Keratinocyte (primary cell): ENCODE results near the gene ERFL. TPM values are rescaled to one million over a fixed set of nuclear protein-coding genes. Genes with fewer than 3 reads are reported as not detected.

Source experiments
- DNase-seq: peaks from one replicate; pipeline ENCODE4 v3.0.0-alpha.2; 2011; ENCODE audit warnings: low read depth, missing footprints, low spot score
- FAIRE-seq: peaks from 2 replicates; lab custom pipeline; 2011; peaks lifted over from hg19 to GRCh38; lab: Jason Lieb, UNC
- H2AFZ ChIP-seq: 2 replicates; pipeline ENCODE4 v1.6.0; 2012; ENCODE audit warnings: low read length, control low read depth, inconsistent platforms; ENCODE audit not compliant: control insufficient read depth
- H3K27ac ChIP-seq: 2 replicates; pipeline ENCODE4 v1.5.1; 2011; ENCODE audit warnings: low read length; ENCODE audit not compliant: control insufficient read depth, insufficient read depth
- H3K27me3 ChIP-seq: 3 replicates; pipeline ENCODE4 v1.6.0; 2011; ENCODE audit warnings: low read length; ENCODE audit not compliant: control insufficient read depth, insufficient read depth; ENCODE audit errors: extremely low read depth
- H3K36me3 ChIP-seq, 2 experiments: 2 replicates in 1 of 2; 3 replicates in 1 of 2; pipeline ENCODE4 v1.5.1; 2011; ENCODE audit warnings: low read length in 2 of 2, mild to moderate bottlenecking in 1 of 2; ENCODE audit not compliant: control insufficient read depth in 2 of 2, insufficient read depth in 2 of 2; ENCODE audit errors: extremely low read depth in 1 of 2
- H3K4me1 ChIP-seq: 3 replicates; pipeline ENCODE4 v1.5.1; 2011; ENCODE audit warnings: low read length; ENCODE audit not compliant: control insufficient read depth, insufficient read depth; ENCODE audit errors: extremely low read depth
- H3K4me2 ChIP-seq: 3 replicates; pipeline ENCODE4 v1.6.0; 2011; ENCODE audit warnings: low read depth, low read length; ENCODE audit not compliant: control insufficient read depth, insufficient read depth; ENCODE audit errors: extremely low read depth
- H3K4me3 ChIP-seq, 3 experiments: fragments of 200-600 bp in 1 of 3; sonication (generic) in 1 of 3; 2 replicates in 2 of 3; 3 replicates in 1 of 3; pipeline ENCODE4 v1.5.1; 2011 to 2016; ENCODE audit warnings: low read length in 3 of 3, mild to moderate bottlenecking in 3 of 3, control low read depth in 2 of 3, inconsistent platforms in 1 of 3, low read depth in 1 of 3, mixed read lengths in 1 of 3, mixed run types in 1 of 3, moderate library complexity in 1 of 3; ENCODE audit not compliant: control insufficient read depth in 2 of 3, insufficient read depth in 2 of 3; ENCODE audit errors: extremely low read depth in 1 of 3
- H3K79me2 ChIP-seq: 2 replicates; pipeline ENCODE4 v1.6.0; 2012; ENCODE audit warnings: low read length; ENCODE audit not compliant: control insufficient read depth, insufficient read depth
- H3K9ac ChIP-seq: 3 replicates; pipeline ENCODE4 v1.6.0; 2011; ENCODE audit warnings: low read length; ENCODE audit not compliant: control insufficient read depth, insufficient read depth; ENCODE audit errors: extremely low read depth
- H3K9me1 ChIP-seq: 3 replicates; pipeline ENCODE4 v1.6.0; 2011; ENCODE audit warnings: low read length; ENCODE audit not compliant: control insufficient read depth, insufficient read depth; ENCODE audit errors: extremely low read depth
- H3K9me3 ChIP-seq: 2 replicates; pipeline ENCODE4 v1.5.1; 2012; ENCODE audit warnings: low read depth, low read length; ENCODE audit not compliant: control insufficient read depth
- H4K20me1 ChIP-seq: 3 replicates; pipeline ENCODE4 v1.6.0; 2011; ENCODE audit warnings: low read length; ENCODE audit not compliant: control insufficient read depth, insufficient read depth; ENCODE audit errors: extremely low read depth
- CTCF ChIP-seq, 3 experiments: IDR thresholded peaks in 1 of 3; conservative IDR thresholded peaks in 1 of 3; optimal IDR thresholded peaks in 1 of 3; 2 replicates in 2 of 3; 3 replicates in 1 of 3; pipeline versions ENCODE3 to v1.5.1; 2011; ENCODE audit warnings: low read length in 3 of 3, mild to moderate bottlenecking in 3 of 3, moderate library complexity in 2 of 3, control low read depth in 1 of 3, inconsistent platforms in 1 of 3; ENCODE audit not compliant: insufficient read depth in 2 of 3; ENCODE audit errors: extremely low read depth in 1 of 3
- EZH2 ChIP-seq: IDR thresholded peaks from one replicate; pipeline ENCODE4 v1.6.1; 2012; ENCODE audit warnings: inconsistent platforms, mild to moderate bottlenecking, low read length, moderate library complexity
- dilution Hi-C: fragments of 300-500 bp; cut with MboI; formaldehyde crosslinking; loops from one replicate; pipeline ENCODE4 v1.7.0; 2020; ENCODE audit warnings: low sequenced_read_pairs; ENCODE audit not compliant: extremely low pct_ligation_motif_present
- polyA plus RNA-seq, 5 experiments: library from polyadenylated mRNA; depleted of rRNA in 3 of 5; stranded (reverse) in 3 of 5; stranded (forward) in 1 of 5; unstranded in 1 of 5; fragments of >200 nt; gene quantifications; 1 replicate in 1 of 5; 2 replicates in 3 of 5; 3 replicates in 1 of 5; pipeline versions ENCODE4 v1.2.1 to v1.2.3, GENCODE V29; 2011 to 2012; ENCODE audit warnings: missing spikeins in 2 of 5, low read depth in 1 of 5, low replicate concordance in 1 of 5

ERFL gene
- polyA plus RNA-seq, 1 donor (not counting 4 experiments of a cell fraction or from before 2014, with no cell fraction given) = not detected

- Histone ChIP-seq H3K79me2 (no peaks in the 10 kb centered on the region), H3K27ac (no peak overlapping the region), H2AFZ (no peak overlapping the region), H4K20me1 (peaks cover 6% of the 10 kb centered on the region), H3K4me2 (no peak overlapping the region), H3K36me3 (no peaks in the 10 kb centered on the region), H3K4me3 (no peak overlapping the region), H3K9me1 (no peaks in the 10 kb centered on the region), H3K4me1 (peaks cover 6% of the 10 kb centered on the region), H3K9me3 (no peaks in the 10 kb centered on the region), H3K9ac (no peak overlapping the region), H3K27me3 (peaks cover 94% of the 10 kb centered on the region)
- TF ChIP-seq EZH2 (no peak), CTCF (optimal IDR thresholded peaks at IDR 0.05 in 1 of 3, IDR thresholded peaks at IDR 0.05 in 1 of 3, conservative IDR thresholded peaks at IDR 0.05 in 1 of 3; ENCODE audit: extremely low read depth in 1 of 3, insufficient read depth in 2 of 3, low read length in 3 of 3) (no peak)
- FAIRE-seq (no peak), DNase-seq (no peak)
- dilution Hi-C loops = no loop called here
Observed at GRCh38 chr19:41926028-41926762, 2.1 kb downstream of the ERFL start.

- TF ChIP-seq EZH2 = no peak
- no peak for TF ChIP-seq CTCF (optimal IDR thresholded peaks at IDR 0.05 in 1 of 3, IDR thresholded peaks at IDR 0.05 in 1 of 3, conservative IDR thresholded peaks at IDR 0.05 in 1 of 3; ENCODE audit: extremely low read depth in 1 of 3, insufficient read depth in 2 of 3, low read length in 3 of 3)
- DNase-seq (no peak), FAIRE-seq (no peak)
- Histone ChIP-seq H3K9me1 (no peaks in the 10 kb centered on the region), H3K9ac (no peak overlapping the region), H3K4me2 (no peak overlapping the region), H3K36me3 (no peaks in the 10 kb centered on the region), H3K9me3 (peaks cover 2% of the 10 kb centered on the region), H3K79me2 (no peaks in the 10 kb centered on the region), H3K4me1 (peaks cover 6% of the 10 kb centered on the region), H3K4me3 (no peak overlapping the region), H4K20me1 (peaks cover 6% of the 10 kb centered on the region), H3K27me3 (peaks cover 94% of the 10 kb centered on the region), H3K27ac (no peak overlapping the region), H2AFZ (no peak overlapping the region)
- dilution Hi-C loops = no loop called here
Observed at GRCh38 chr19:41925208-41926003, 2.8 kb downstream of the ERFL start.
